Measurements from ENCODE around the gene OR52I2. TPM values are rescaled to one million over a fixed set of nuclear protein-coding genes. Genes with fewer than 3 reads are reported as not detected.

Gene OR52I2
- polyA plus RNA-seq, 3 donors = 0.04 TPM; not detected in 2

GRCh38 chr11:4615856-4616444 lies 34.4 kb downstream of the OR52I2 start:
- H3K4me2 ChIP-seq (replicated peaks; ENCODE audit: extremely low read depth, low read length, poor library complexity, severe bottlenecking) = no peak overlapping the region
- no peak for DNase-seq
- Mint-ChIP-seq H3K36me3 (no peaks in the 10 kb centered on the region), H3K4me3 (no peak overlapping the region), H3K4me1 (no peaks in the 10 kb centered on the region), H3K27me3 (ENCODE audit: low read depth in 3 of 3) (peaks cover 3 to 8% (median 6%) of the 10 kb centered on the region in 3 donors), H3K27ac (no peak overlapping the region), H3K9me3 (peaks cover 0 to 2% (median 0%) of the 10 kb centered on the region in 7 donors)
- peaks cover 2 to 3% of the 10 kb centered on the region in 2 donors for H3K27me3 ChIP-seq (ENCODE audit: control insufficient read depth in 2 of 2, insufficient read depth in 2 of 2, low read length in 2 of 2)
- no peak overlapping the region for H3K9ac ChIP-seq (ENCODE audit: insufficient read depth, low read length, poor library complexity, severe bottlenecking)
- intact Hi-C loops (cut with micrococcal nuclease) = no loop called here
- H4K20me1 ChIP-seq (ENCODE audit: insufficient read depth, low read length) = no peaks in the 10 kb centered on the region
- no peak for TF ChIP-seq CTCF (IDR thresholded peaks at IDR 0.05)
- no peaks in the 10 kb centered on the region for H3K9me3 ChIP-seq (replicated peaks in 1 of 2; ENCODE audit: control insufficient read depth in 1 of 2, insufficient read depth in 1 of 2, low read length in 2 of 2)
- H3K79me2 ChIP-seq (ENCODE audit: insufficient read depth, low read length) = no peaks in the 10 kb centered on the region
- no peak overlapping the region for H3K27ac ChIP-seq (ENCODE audit: low read depth in 1 of 2, low read length in 2 of 2)
- no peak overlapping the region for H3K4me3 ChIP-seq (replicated peaks in 1 of 3; ENCODE audit: low read depth in 2 of 3, low read length in 3 of 3)
- no peaks in the 10 kb centered on the region for H3K4me1 ChIP-seq (ENCODE audit: control insufficient read depth in 1 of 2, insufficient read depth in 2 of 2, low read length in 2 of 2)
- no peak overlapping the region for H2AFZ ChIP-seq (ENCODE audit: insufficient read depth, low read depth, low read length, poor library complexity, severe bottlenecking)
- no peaks in the 10 kb centered on the region for H3K36me3 ChIP-seq (replicated peaks in 1 of 2; ENCODE audit: control insufficient read depth in 1 of 2, insufficient read depth in 2 of 2, low read length in 2 of 2)

- Histone ChIP-seq H2AFZ (ENCODE audit: insufficient read depth, low read depth, low read length, poor library complexity, severe bottlenecking) (no peak overlapping the region), H3K79me2 (ENCODE audit: insufficient read depth, low read length) (no peaks in the 10 kb centered on the region), H3K9ac (ENCODE audit: insufficient read depth, low read length, poor library complexity, severe bottlenecking) (no peak overlapping the region), H3K4me3 (replicated peaks in 1 of 3; ENCODE audit: low read depth in 2 of 3, low read length in 3 of 3) (no peak overlapping the region), H3K27me3 (ENCODE audit: control insufficient read depth in 2 of 2, insufficient read depth in 2 of 2, low read length in 2 of 2) (peaks cover 2 to 3% of the 10 kb centered on the region in 2 donors), H3K4me2 (replicated peaks; ENCODE audit: extremely low read depth, low read length, poor library complexity, severe bottlenecking) (no peak overlapping the region), H4K20me1 (ENCODE audit: insufficient read depth, low read length) (no peaks in the 10 kb centered on the region), H3K27ac (ENCODE audit: low read depth in 1 of 2, low read length in 2 of 2) (no peak overlapping the region), H3K9me3 (replicated peaks in 1 of 2; ENCODE audit: control insufficient read depth in 1 of 2, insufficient read depth in 1 of 2, low read length in 2 of 2) (no peaks in the 10 kb centered on the region), H3K4me1 (ENCODE audit: control insufficient read depth in 1 of 2, insufficient read depth in 2 of 2, low read length in 2 of 2) (no peaks in the 10 kb centered on the region), H3K36me3 (replicated peaks in 1 of 2; ENCODE audit: control insufficient read depth in 1 of 2, insufficient read depth in 2 of 2, low read length in 2 of 2) (no peaks in the 10 kb centered on the region)
- 72% methylated on average over 6 of the region's 9 CpGs for WGBS (ENCODE audit: insufficient coverage)
- intact Hi-C loops (cut with micrococcal nuclease) = no loop called here
- TF ChIP-seq CTCF (IDR thresholded peaks at IDR 0.05) = no peak
- Mint-ChIP-seq H3K36me3 (no peaks in the 10 kb centered on the region), H3K27ac (no peak overlapping the region), H3K4me1 (no peaks in the 10 kb centered on the region), H3K4me3 (no peak overlapping the region), H3K9me3 (peaks cover 0 to 7% (median 0%) of the 10 kb centered on the region in 7 donors), H3K27me3 (ENCODE audit: low read depth in 3 of 3) (peaks cover 2 to 6% (median 3%) of the 10 kb centered on the region in 3 donors)
- DNase-seq = no peak
These were observed 38.0 kb downstream of the OR52I2 start for GRCh38 chr11:4619514-4619913.

Data from CD14-positive monocyte (primary cell).